Prostate gland (tissue), 2 donors: ENCODE data around the gene SLC4A11.

Experiments used
- CTCF ChIP-seq, 4 experiments: fragments of 200-600 bp in 2 of 4; fragments of 450-650 bp in 2 of 4; sonication (generic) in 2 of 4; IDR thresholded peaks; 1 replicate in 3 of 4; 2 replicates in 1 of 4; pipeline ENCODE4 v1.5.1; 2016 to 2019; ENCODE audit warnings: antibody characterized with exemption in 4 of 4, mild to moderate bottlenecking in 2 of 4, moderate library complexity in 2 of 4
- POLR2AphosphoS5 ChIP-seq: sonication (generic); formaldehyde crosslinking; IDR thresholded peaks from one replicate; pipeline ENCODE4 v1.6.1; 2017; ENCODE audit warnings: antibody characterized with exemption

GRCh38 chr20:3229158-3229557, 9.8 kb downstream of the SLC4A11 start:
- TF ChIP-seq CTCF (IDR thresholded peaks at IDR 0.05), result no peak
- no peak for TF ChIP-seq POLR2AphosphoS5
